ENCODE results near the gene PTPN6.
A peak's percentile ranks its signal among the peaks of the same experiment; 100 is the strongest.

The PTPN6 gene

GRCh38 chr12:6925540-6926279 is 25.4 kb upstream of the PTPN6 start:
- Histone ChIP-seq H3K4me3 (replicated peaks; ENCODE audit: insufficient read depth, low read length) (no peak overlapping the region), H3K27me3 (ENCODE audit: insufficient read depth, poor library complexity, severe bottlenecking) (no peaks in the 10 kb centered on the region), H3K27ac (replicated peaks) (no peak overlapping the region)
- no peak for DNase-seq (ENCODE audit: low read depth in 1 of 2, low spot score in 1 of 2)
- TF ChIP-seq POLR2AphosphoS5 (IDR thresholded peaks at IDR 0.05; ENCODE audit: low read depth) (no peak), GABPA (IDR thresholded peaks at IDR 0.05; ENCODE audit: low read depth) (no peak), CTCF (IDR thresholded peaks at IDR 0.05; ENCODE audit: insufficient read depth, low read length) (no peak), SPI1 (IDR thresholded peaks at IDR 0.05; ENCODE audit: borderline replicate concordance, low read depth) (no peak)
- TF ChIP-seq, protein P1, sequence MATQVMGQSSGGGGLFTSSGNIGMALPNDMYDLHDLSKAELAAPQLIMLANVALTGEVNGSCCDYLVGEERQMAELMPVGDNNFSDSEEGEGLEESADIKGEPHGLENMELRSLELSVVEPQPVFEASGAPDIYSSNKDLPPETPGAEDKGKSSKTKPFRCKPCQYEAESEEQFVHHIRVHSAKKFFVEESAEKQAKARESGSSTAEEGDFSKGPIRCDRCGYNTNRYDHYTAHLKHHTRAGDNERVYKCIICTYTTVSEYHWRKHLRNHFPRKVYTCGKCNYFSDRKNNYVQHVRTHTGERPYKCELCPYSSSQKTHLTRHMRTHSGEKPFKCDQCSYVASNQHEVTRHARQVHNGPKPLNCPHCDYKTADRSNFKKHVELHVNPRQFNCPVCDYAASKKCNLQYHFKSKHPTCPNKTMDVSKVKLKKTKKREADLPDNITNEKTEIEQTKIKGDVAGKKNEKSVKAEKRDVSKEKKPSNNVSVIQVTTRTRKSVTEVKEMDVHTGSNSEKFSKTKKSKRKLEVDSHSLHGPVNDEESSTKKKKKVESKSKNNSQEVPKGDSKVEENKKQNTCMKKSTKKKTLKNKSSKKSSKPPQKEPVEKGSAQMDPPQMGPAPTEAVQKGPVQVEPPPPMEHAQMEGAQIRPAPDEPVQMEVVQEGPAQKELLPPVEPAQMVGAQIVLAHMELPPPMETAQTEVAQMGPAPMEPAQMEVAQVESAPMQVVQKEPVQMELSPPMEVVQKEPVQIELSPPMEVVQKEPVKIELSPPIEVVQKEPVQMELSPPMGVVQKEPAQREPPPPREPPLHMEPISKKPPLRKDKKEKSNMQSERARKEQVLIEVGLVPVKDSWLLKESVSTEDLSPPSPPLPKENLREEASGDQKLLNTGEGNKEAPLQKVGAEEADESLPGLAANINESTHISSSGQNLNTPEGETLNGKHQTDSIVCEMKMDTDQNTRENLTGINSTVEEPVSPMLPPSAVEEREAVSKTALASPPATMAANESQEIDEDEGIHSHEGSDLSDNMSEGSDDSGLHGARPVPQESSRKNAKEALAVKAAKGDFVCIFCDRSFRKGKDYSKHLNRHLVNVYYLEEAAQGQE (IDR thresholded peaks at IDR 0.05; ENCODE audit: insufficient replicate concordance, low read depth) = no peak

- H3K27me3 ChIP-seq (ENCODE audit: insufficient read depth, poor library complexity, severe bottlenecking) = no peaks in the 10 kb centered on the region
- peak in 1 of 2 experiments; percentile 71 for DNase-seq (ENCODE audit: low read depth in 1 of 2, low spot score in 1 of 2)
- TF ChIP-seq, protein P1 (IDR thresholded peaks at IDR 0.05; ENCODE audit: insufficient replicate concordance, low read depth) = no peak
- no peak for TF ChIP-seq POLR2AphosphoS5 (IDR thresholded peaks at IDR 0.05; ENCODE audit: low read depth)
- no peak for TF ChIP-seq GABPA (IDR thresholded peaks at IDR 0.05; ENCODE audit: low read depth)
- peak within 1 kb of the TSS; percentile 60 for H3K4me3 ChIP-seq (replicated peaks; ENCODE audit: insufficient read depth, low read length)
- H3K27ac ChIP-seq (replicated peaks) = no peak within 1 kb of the TSS; the same call in 1 of the 2 replicates
These were observed 23.7 kb upstream of the PTPN6 start, which contains the start of gene ATN1 for GRCh38 chr12:6927379-6928021. ATN1 (plus strand) TSS chr12:6927959; CDS start chr12:6934002, 6,043 bp downstream.

DNA sequence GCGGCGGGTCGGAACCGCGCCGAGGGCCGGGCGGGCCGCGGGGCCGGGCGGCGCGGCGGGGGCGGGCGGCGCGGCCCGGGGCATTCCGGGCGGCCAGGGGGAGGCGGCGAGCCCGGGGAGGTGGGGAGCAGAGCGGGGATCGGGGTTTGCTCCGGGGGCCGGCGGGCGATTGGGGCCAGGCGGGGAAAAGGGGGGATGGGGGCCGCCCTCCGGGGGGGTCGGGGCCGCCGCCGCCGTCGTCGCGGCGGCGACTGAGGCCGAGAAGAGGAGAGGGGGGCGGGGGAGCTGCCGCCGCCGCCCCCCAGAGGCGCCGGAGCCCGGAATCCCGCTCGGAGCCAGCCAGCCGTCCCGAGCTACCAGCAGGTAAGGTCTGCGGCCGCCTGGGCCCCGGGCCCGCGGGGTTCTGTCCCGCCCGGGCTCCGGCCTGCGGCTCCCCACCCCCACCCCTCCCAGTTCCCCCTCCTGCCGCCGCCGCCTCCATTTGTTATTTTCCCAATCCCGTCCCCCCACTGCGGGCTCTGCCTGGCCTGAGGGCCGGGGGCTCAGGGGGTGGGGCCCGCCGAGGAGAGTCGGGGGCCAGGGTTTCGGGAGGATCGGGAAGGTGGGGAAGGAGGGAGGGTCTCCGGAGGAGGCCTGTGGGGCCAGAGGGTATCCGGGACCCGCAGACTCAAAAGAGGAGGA is 23.0 kb upstream of the PTPN6 start:
- no peak for DNase-seq (ENCODE audit: low read depth in 1 of 2, low spot score in 1 of 2)
- TF ChIP-seq, protein P1 (IDR thresholded peaks at IDR 0.05; ENCODE audit: insufficient replicate concordance, low read depth) = no peak
- TF ChIP-seq SPI1 (IDR thresholded peaks at IDR 0.05; ENCODE audit: borderline replicate concordance, low read depth) (no peak), POLR2AphosphoS5 (IDR thresholded peaks at IDR 0.05; ENCODE audit: low read depth) (no peak), GABPA (IDR thresholded peaks at IDR 0.05; ENCODE audit: low read depth) (no peak), CTCF (IDR thresholded peaks at IDR 0.05; ENCODE audit: insufficient read depth, low read length) (no peak)
- Histone ChIP-seq H3K4me3 (replicated peaks; ENCODE audit: insufficient read depth, low read length) (peak overlapping the region; percentile 60), H3K27me3 (ENCODE audit: insufficient read depth, poor library complexity, severe bottlenecking) (no peaks in the 10 kb centered on the region), H3K27ac (replicated peaks) (no peak overlapping the region)
